ENCODE results near the gene COQ7. TPM values are rescaled to one million over a fixed set of nuclear protein-coding genes. Genes with fewer than 3 reads are reported as not detected.

COQ7 gene
- 10 to 100 TPM; 12.5 to 14.1 TPM for total RNA-seq

DNA sequence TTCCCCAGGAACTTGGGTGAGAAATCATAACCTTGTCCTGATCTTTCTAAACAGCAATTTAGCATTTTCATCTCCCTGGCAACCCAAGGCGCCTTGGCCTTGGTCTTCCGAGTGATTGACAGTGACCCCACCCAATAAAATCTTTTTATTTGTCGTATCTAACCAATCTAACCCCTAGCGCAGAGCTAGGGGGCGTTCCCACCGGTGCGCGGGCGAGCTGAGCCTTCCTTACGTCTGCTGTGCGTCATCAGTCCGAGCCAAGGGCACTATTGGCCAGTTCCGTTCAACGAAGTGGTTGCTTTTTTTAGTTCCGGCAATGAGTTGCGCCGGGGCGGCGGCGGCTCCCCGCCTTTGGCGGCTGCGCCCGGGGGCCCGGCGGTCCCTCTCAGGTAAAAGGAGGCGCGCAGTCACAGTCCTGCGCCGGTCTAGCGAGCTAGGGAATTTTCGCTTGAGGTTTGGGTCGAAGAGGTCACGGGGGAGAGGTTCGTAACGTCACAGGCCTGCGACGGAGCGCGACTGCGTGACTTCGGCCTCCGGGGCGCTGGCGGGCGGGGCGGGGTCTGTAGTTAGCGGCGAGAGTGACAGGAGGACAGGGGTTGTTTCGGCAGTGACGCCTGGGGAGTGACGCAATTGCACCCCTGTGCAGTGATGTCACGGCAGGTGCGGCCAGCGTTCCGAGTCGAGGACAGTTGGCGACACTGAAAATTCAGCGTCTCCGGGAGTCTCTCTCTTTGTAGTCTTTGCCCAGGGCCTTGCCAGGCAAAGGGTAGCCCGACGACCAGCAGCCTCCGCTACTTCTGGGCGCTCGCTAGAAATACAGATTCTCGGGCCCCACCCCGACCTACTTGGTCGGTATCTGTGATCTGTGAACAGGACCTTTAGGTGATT is at the start of gene COQ7:
TSS of gene COQ7 (plus strand) at position 266 of the 888 bp plus-strand sequence. CDS start at position 317, 51 bp downstream.
- Mint-ChIP-seq H3K4me3 (peak within 1 kb of the TSS; percentile 85), H3K36me3 (peaks cover 2% of the 10 kb centered on the region), H3K4me1 (peaks cover 10% of the 10 kb centered on the region), H3K27ac (peak within 1 kb of the TSS; percentile 98), H3K27me3 (no peaks in the 10 kb centered on the region), H3K9me3 (ENCODE audit: low read depth) (no peaks in the 10 kb centered on the region)
- CTCF ChIA-PET = interaction anchor here (0.8 to 2.0 kb wide), 7 partner anchors 8 to 488 kb away, joined by 3 to 8 read pairs (median 4); partner anchors contain the start of genes ARL6IP1 and VPS35L
- peak; percentile 99 for DNase-seq
- peak; percentile 93 for ATAC-seq

DNA sequence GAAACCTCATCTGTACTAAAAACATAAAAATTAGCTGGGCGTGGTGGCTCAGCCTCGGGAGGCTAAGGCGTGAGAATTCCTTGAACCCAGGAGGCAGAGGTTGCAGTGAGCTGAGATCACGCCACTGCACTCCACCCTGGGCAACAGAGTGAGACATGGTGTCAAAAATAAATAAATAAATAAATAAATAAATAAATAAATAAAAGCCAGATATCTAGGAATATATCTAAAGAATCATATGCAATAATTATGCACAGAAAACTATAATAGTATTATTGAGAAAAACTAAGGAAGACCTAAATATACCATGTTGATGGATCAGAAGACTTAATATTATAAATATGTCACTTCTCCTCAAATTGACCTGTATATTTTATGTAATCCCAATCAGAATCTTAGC is 46.7 kb upstream of the COQ7 start:
- no peak for DNase-seq
- no peaks in the 10 kb centered on the region for H3K9me3 Mint-ChIP-seq (ENCODE audit: low read depth)
- H3K36me3 Mint-ChIP-seq = no peaks in the 10 kb centered on the region
- H3K4me3 Mint-ChIP-seq = no peak overlapping the region
- H3K27ac Mint-ChIP-seq = no peak overlapping the region
- CTCF ChIA-PET = no interaction called here
- ATAC-seq = no peak
- H3K4me1 Mint-ChIP-seq = no peaks in the 10 kb centered on the region
- H3K27me3 Mint-ChIP-seq = peaks cover 5% of the 10 kb centered on the region

DNA sequence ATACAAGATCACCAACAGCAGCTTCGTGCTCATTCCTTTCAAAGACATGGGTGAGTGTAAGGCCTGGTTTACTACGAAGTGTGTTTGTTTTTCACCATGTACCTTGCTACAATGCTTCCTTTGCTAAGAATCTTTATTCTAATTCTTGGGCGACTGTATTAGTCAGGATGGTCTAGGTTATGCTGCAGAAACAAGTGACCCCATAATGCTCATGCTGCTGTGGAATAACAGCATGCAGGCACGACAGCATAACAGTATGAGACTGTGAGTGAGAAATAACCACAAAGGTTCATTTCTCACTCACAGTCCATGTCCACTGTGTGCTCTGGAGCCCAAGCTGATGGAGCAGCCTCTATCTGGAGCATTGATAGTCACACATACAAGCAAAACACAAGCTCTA is 45.7 kb upstream of the COQ7 start:
- no peak for ATAC-seq
- Mint-ChIP-seq H3K27ac (no peak overlapping the region), H3K27me3 (peaks cover 5% of the 10 kb centered on the region), H3K36me3 (no peaks in the 10 kb centered on the region), H3K4me3 (no peak overlapping the region), H3K4me1 (no peaks in the 10 kb centered on the region), H3K9me3 (ENCODE audit: low read depth) (no peaks in the 10 kb centered on the region)
- CTCF ChIA-PET = no interaction called here
- no peak for DNase-seq

DNA sequence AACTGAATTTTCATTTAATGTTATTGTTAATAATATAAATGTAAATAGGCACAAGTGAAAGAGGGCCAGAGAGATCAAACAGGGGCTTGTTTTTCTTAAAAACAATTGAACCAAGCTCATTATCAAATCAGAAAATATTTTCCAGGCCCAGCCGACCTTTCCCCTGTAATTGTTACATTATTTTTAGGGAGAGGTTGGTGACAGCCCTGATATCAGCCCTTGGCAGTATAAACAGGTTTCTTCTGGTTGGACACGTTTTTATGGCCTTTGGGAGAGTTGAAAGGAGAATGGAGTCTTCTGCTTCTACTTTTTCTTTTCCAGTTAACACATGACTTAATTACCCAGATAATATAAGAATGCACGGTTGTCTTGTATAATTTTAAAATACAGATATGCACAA is 40.0 kb upstream of the COQ7 start:
- Mint-ChIP-seq H3K4me3 (no peak overlapping the region), H3K27me3 (no peaks in the 10 kb centered on the region), H3K36me3 (no peaks in the 10 kb centered on the region), H3K27ac (no peak overlapping the region), H3K4me1 (no peaks in the 10 kb centered on the region), H3K9me3 (ENCODE audit: low read depth) (no peaks in the 10 kb centered on the region)
- ATAC-seq (no peak), DNase-seq (no peak)
- CTCF ChIA-PET = no interaction called here

DNA sequence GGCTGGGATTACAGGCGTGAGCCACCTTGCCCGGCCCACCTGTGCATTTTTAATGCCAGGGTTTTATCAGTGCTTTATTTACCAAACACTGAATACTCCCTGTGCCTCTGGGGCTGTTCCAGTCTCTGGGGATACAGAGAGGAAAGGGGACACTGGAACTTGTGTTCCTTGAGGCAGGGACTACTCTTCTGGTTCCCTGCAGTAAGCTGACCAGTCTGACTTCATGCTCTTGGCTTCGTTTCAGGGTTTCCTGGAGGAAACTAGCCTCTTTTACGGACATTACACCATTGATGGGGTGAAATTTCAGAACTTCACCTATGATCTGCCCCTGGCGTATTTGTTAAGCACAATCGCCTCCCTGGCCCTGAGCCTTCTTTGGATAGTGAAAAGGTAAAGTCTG is 37.4 kb upstream of the COQ7 start:
- DNase-seq (no peak), ATAC-seq (no peak)
- Mint-ChIP-seq H3K27me3 (peaks cover 2% of the 10 kb centered on the region), H3K4me1 (no peaks in the 10 kb centered on the region), H3K4me3 (no peak overlapping the region), H3K9me3 (ENCODE audit: low read depth) (no peaks in the 10 kb centered on the region), H3K36me3 (no peaks in the 10 kb centered on the region), H3K27ac (no peak overlapping the region)
- CTCF ChIA-PET = interaction anchor here (0.6 kb wide), 1 partner anchor 1600 kb away, joined by 4 read pairs; no protein-coding TSS in a partner anchor

DNA sequence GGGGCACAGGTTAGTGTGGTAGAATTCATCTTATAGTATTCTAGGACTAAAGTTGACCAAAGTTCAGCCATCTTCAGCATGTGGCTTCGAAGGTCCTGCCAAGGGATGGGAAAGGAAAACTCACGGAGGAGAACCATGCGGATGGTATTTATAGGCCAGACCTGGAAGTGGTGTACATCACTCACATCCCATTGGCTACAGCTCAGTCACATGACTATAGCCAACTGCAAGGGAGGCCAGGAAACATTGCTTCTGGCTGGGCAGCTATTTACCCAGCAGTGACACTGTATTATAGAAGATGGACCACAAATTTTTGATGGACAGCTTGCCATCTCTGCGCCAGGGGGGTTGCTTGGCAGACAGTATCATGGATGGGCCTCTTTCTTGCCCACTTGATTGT is 35.7 kb upstream of the COQ7 start:
- Mint-ChIP-seq H3K4me1 (no peaks in the 10 kb centered on the region), H3K27me3 (peaks cover 2% of the 10 kb centered on the region), H3K27ac (no peak overlapping the region), H3K9me3 (ENCODE audit: low read depth) (no peaks in the 10 kb centered on the region), H3K4me3 (no peak overlapping the region), H3K36me3 (no peaks in the 10 kb centered on the region)
- CTCF ChIA-PET = no interaction called here
- ATAC-seq (no peak), DNase-seq (no peak)

DNA sequence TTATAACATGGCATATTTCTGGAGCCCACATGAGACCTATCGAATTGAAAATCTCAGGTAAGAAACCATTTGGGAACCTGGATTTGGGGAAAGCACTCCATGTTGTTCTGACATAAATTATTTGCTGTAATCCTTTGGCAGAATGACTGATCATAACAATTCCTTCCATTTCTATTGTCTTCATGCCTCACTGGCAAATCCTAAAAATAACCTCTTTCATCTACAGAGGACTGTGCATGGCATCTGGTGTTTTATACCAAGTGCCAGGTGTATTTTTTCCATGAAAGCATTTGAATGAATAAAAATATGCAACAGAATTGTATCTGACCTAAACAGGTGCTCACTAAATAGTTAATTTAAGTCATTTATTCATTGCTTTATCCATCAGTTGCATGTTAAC is 33.7 kb upstream of the COQ7 start:
- Mint-ChIP-seq H3K27me3 (peaks cover 2% of the 10 kb centered on the region), H3K27ac (no peak overlapping the region), H3K4me1 (no peaks in the 10 kb centered on the region), H3K4me3 (no peak overlapping the region), H3K36me3 (no peaks in the 10 kb centered on the region), H3K9me3 (ENCODE audit: low read depth) (no peaks in the 10 kb centered on the region)
- CTCF ChIA-PET = no interaction called here
- ATAC-seq (no peak), DNase-seq (no peak)

DNA sequence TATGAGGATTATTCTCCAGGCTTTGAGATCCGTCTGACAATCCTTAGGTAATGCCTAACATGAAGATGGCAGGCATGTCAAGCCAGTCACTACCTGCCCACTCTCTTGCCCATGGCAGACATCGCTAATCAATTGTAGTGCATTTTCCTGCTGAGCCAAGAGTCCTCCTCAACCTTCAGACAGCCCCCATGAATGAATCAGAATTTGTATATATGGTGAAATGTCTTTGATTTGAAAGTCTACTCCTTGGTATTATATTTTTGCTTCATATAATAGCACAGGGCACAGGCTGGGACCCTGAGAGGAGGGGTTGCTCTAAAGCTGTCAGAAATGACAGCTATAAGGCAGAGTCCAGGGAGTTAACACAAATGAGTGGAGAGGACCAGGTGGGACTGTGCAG is 27.0 kb upstream of the COQ7 start:
- no peak for ATAC-seq
- CTCF ChIA-PET = interaction anchor here (0.7 kb wide), 1 partner anchor 14 kb away, joined by 3 read pairs; no protein-coding TSS in a partner anchor
- no peak overlapping the region for H3K4me3 Mint-ChIP-seq
- no peaks in the 10 kb centered on the region for H3K36me3 Mint-ChIP-seq
- no peak overlapping the region for H3K27ac Mint-ChIP-seq
- no peaks in the 10 kb centered on the region for H3K27me3 Mint-ChIP-seq
- no peaks in the 10 kb centered on the region for H3K4me1 Mint-ChIP-seq
- no peak for DNase-seq
- no peaks in the 10 kb centered on the region for H3K9me3 Mint-ChIP-seq (ENCODE audit: low read depth)

DNA sequence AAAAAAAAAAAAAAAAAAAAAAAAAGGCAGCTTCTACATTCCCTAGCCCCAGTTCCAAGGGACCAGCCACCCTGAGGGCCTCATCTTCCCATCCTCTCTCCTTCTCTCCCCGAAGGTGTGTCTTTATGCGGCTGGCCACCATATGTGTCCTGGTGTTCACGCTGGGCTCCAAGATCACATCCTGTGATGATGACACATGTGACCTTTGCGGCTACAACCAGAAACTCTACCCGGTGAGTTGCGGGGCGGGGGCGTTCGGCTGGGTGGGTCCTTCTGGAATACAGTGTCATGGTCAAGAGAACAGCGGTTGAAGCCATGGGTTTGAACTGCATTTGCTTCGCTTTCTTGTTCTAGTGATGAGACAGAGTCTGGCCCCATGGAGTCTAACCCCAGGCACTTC is 22.6 kb upstream of the COQ7 start:
- ATAC-seq = no peak
- H3K9me3 Mint-ChIP-seq (ENCODE audit: low read depth) = no peaks in the 10 kb centered on the region
- H3K4me3 Mint-ChIP-seq = no peak overlapping the region
- no peaks in the 10 kb centered on the region for H3K4me1 Mint-ChIP-seq
- CTCF ChIA-PET = no interaction called here
- H3K27ac Mint-ChIP-seq = no peak overlapping the region
- H3K27me3 Mint-ChIP-seq = no peaks in the 10 kb centered on the region
- no peak for DNase-seq
- H3K36me3 Mint-ChIP-seq = no peaks in the 10 kb centered on the region

DNA sequence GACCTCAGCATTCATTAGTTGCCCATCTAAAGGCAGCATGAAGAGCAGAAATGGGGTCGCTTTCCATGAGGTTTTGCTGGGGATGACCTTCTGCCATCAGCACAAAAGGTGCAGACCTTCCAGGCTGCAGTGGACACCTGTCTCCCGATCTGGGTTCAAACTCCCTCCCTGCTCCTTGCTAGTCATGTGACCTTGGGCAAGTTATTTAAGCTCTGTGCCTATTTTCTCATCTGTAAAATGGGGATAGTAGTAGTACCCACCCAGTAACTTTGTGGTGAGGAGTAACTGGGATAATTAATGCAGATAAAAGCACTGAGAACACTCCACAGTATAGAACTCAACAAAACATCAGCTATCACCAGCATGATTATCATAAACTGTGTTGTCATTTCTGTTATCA is 21.4 kb upstream of the COQ7 start:
- DNase-seq (no peak), ATAC-seq (no peak)
- H3K4me1 Mint-ChIP-seq = no peaks in the 10 kb centered on the region
- H3K36me3 Mint-ChIP-seq = no peaks in the 10 kb centered on the region
- H3K27ac Mint-ChIP-seq = no peak overlapping the region
- H3K9me3 Mint-ChIP-seq (ENCODE audit: low read depth) = no peaks in the 10 kb centered on the region
- H3K4me3 Mint-ChIP-seq = no peak overlapping the region
- CTCF ChIA-PET = no interaction called here
- H3K27me3 Mint-ChIP-seq = no peaks in the 10 kb centered on the region

DNA sequence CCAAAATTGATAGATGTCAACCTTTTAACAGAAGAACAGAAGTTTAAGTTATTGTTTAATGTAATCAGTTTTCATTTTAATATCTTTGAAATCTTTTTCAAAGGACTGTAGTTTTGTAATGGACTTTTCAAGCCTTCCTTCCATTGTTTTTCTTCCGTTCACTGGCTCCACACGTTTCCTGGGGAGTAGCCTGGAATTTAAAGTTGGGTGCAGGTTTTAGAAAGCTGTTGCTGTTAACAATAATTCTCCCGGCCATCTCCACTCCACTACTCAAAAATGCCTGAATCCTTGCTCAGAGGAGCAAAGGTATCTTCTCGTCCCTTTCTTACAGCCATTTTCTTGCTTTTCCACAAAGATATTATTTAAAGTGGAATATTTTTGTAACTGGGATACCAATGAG is 4.7 kb upstream of the COQ7 start:
- DNase-seq = no peak
- Mint-ChIP-seq H3K4me3 (no peak overlapping the region), H3K4me1 (peaks cover 6% of the 10 kb centered on the region), H3K27me3 (no peaks in the 10 kb centered on the region), H3K36me3 (peaks cover 2% of the 10 kb centered on the region), H3K9me3 (ENCODE audit: low read depth) (no peaks in the 10 kb centered on the region), H3K27ac (no peak overlapping the region)
- CTCF ChIA-PET = interaction anchor here (1.5 kb wide), 1 partner anchor 24 kb away, joined by 5 read pairs; no protein-coding TSS in a partner anchor
- no peak for ATAC-seq

DNA sequence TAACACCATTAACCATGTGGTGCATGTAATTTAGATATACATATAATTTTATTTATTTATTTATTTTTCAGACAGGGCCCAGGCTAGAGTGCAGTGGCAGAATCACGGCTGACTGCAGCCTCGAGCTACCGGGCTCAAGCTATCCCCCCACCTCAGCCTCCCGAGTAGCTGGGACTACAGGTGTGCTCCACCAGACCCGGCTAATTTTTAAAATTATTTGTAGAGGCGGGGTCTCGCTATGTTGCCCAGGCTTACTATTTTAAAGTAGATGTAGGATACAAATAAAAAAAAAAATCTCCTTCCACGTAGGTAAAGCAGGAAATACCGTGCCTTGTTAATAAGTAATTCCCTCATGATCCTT is 446 bp upstream of the COQ7 start:
- Mint-ChIP-seq H3K4me1 (peaks cover 10% of the 10 kb centered on the region), H3K27ac (peak overlapping the region; percentile 98), H3K36me3 (peaks cover 2% of the 10 kb centered on the region), H3K27me3 (no peaks in the 10 kb centered on the region), H3K4me3 (peak overlapping the region; percentile 85), H3K9me3 (ENCODE audit: low read depth) (no peaks in the 10 kb centered on the region)
- CTCF ChIA-PET = interaction anchor here (0.8 to 1.3 kb wide), 5 partner anchors 19 to 488 kb away, joined by 3 to 7 read pairs (median 4); partner anchors contain the start of genes ARL6IP1 and VPS35L
- DNase-seq (no peak), ATAC-seq (no peak)

DNA sequence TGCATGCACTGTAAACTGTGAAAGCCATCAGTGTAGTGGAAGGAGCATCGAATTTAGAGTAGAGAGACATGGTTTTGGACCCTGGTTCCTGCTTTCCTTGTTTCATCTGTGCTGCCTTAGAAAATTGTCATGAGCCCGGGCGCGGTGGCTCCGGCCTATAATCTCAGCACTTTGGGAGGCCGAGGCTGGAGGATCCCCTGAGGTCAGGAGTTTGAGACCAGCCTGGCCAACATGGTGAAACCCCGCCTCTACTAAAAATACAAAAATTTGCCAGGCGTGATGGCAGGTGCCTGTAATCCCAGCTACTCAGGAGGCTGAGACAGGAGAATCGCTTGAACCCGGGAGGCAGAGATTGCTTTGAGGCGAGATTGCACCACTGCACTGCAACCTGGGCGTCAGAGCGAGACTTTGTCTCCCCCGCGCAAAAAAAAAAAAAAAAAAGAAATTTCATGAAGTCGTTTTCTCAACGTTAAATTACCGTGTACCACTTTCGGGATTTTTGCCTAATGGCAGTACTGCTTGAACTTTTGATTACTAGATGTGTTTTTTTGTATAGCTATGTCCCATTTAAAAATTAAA is 912 bp downstream of the COQ7 start:
- no peaks in the 10 kb centered on the region for H3K9me3 Mint-ChIP-seq (ENCODE audit: low read depth)
- CTCF ChIA-PET = interaction anchor here (0.8 to 2.0 kb wide), 4 partner anchors 8 to 487 kb away, joined by 3 to 8 read pairs (median 6); partner anchors contain the start of gene VPS35L
- ATAC-seq = no peak
- H3K27ac Mint-ChIP-seq = peak overlapping the region; percentile 98
- H3K4me3 Mint-ChIP-seq = peak overlapping the region; percentile 85
- H3K27me3 Mint-ChIP-seq = no peaks in the 10 kb centered on the region
- H3K36me3 Mint-ChIP-seq = peaks cover 2% of the 10 kb centered on the region
- DNase-seq = peak; percentile 43
- peaks cover 10% of the 10 kb centered on the region for H3K4me1 Mint-ChIP-seq

Measured in activated CD8-positive, alpha-beta memory T cell treated with anti-CD3 and anti-CD28 coated beads, Interleukin-2, amount 10 ng/mL, durations not matched to agents 7 days and 5 days (primary cell).